Smooth muscle cell (in vitro differentiated cells): ENCODE measurements around the gene CELF5. TPM values are rescaled to one million over a fixed set of nuclear protein-coding genes. Genes with fewer than 3 reads are reported as not detected.

Experiments used
- DNase-seq: peaks from one replicate; lab custom pipeline; 2025; ENCODE audit not compliant: unreplicated experiment; lab: John Stamatoyannopoulos, UW
- H2AFZ ChIP-seq: fragments of 200-600 bp; sonication (generic); 2 replicates; pipeline ENCODE4 v1.6.0; 2016; ENCODE audit warnings: antibody characterized with exemption, low read depth, mild to moderate bottlenecking
- H3F3A ChIP-seq: fragments of 200-600 bp; sonication (generic); 2 replicates; pipeline ENCODE4 v1.6.0; 2017; ENCODE audit warnings: antibody characterized with exemption, low read depth
- H3K27ac ChIP-seq: fragments of 200-600 bp; sonication (generic); 2 replicates; pipeline ENCODE4 v1.5.1; 2016; ENCODE audit warnings: low read depth, mild to moderate bottlenecking
- H3K27me3 ChIP-seq: fragments of 200-600 bp; sonication (generic); 2 replicates; pipeline ENCODE4 v1.6.1; 2016; ENCODE audit warnings: low read depth, mild to moderate bottlenecking
- H3K36me3 ChIP-seq: fragments of 200-600 bp; sonication (generic); 2 replicates; pipeline ENCODE4 v1.5.1; 2016; ENCODE audit warnings: low read depth
- H3K4me1 ChIP-seq: fragments of 200-600 bp; sonication (generic); 2 replicates; pipeline ENCODE4 v1.5.1; 2016; ENCODE audit warnings: low read depth
- H3K4me2 ChIP-seq: fragments of 200-600 bp; sonication (generic); 2 replicates; pipeline ENCODE4 v1.6.0; 2016; ENCODE audit warnings: mild to moderate bottlenecking
- H3K4me3 ChIP-seq: fragments of 200-600 bp; sonication (generic); 2 replicates; pipeline ENCODE4 v1.5.1; 2016; ENCODE audit warnings: mild to moderate bottlenecking
- H3K79me2 ChIP-seq: fragments of 200-600 bp; sonication (generic); 2 replicates; pipeline ENCODE4 v1.6.0; 2016; ENCODE audit warnings: low read depth, mild to moderate bottlenecking
- H3K9ac ChIP-seq: fragments of 200-600 bp; sonication (generic); 2 replicates; pipeline ENCODE4 v1.6.0; 2016; ENCODE audit warnings: low read depth
- H3K9me3 ChIP-seq: fragments of 200-600 bp; sonication (generic); replicated peaks from 2 replicates; pipeline ENCODE4 v1.5.1; 2016; ENCODE audit warnings: low read depth
- H4K20me1 ChIP-seq: fragments of 200-600 bp; sonication (generic); 2 replicates; pipeline ENCODE4 v1.6.0; 2016; ENCODE audit warnings: low read depth
- CTCF ChIP-seq: fragments of 200-600 bp; sonication (generic); IDR thresholded peaks from 2 replicates; pipeline ENCODE4 v1.5.1; 2017; ENCODE audit warnings: borderline replicate concordance, mild to moderate bottlenecking, antibody characterized with exemption; ENCODE audit not compliant: insufficient read depth, poor library complexity, severe bottlenecking
- WGBS: methylation state at CpG from one replicate; pipeline ENCODE4 v1.1.7; 2016; ENCODE audit warnings: low lambda C conversion rate; 5-methylcytosine and 5-hydroxymethylcytosine counted together
- polyA plus RNA-seq: library from polyadenylated mRNA; unstranded; fragments of >200 nt; fragmentation: Nextera tagmentation; extraction: Ambion mirVana; gene quantifications from 2 replicates; pipeline ENCODE4 v1.2.1, GENCODE V29; 2016
- total RNA-seq: library from RNA; depleted of rRNA; stranded (reverse); fragments of >200 nt; gene quantifications from 2 replicates; pipeline ENCODE4 v1.2.3, GENCODE V29; 2014

The CELF5 gene
- total and polyA plus RNA-seq, 2 experiments from 2014 or later, result 0.18 TPM; not detected in 1

DNA sequence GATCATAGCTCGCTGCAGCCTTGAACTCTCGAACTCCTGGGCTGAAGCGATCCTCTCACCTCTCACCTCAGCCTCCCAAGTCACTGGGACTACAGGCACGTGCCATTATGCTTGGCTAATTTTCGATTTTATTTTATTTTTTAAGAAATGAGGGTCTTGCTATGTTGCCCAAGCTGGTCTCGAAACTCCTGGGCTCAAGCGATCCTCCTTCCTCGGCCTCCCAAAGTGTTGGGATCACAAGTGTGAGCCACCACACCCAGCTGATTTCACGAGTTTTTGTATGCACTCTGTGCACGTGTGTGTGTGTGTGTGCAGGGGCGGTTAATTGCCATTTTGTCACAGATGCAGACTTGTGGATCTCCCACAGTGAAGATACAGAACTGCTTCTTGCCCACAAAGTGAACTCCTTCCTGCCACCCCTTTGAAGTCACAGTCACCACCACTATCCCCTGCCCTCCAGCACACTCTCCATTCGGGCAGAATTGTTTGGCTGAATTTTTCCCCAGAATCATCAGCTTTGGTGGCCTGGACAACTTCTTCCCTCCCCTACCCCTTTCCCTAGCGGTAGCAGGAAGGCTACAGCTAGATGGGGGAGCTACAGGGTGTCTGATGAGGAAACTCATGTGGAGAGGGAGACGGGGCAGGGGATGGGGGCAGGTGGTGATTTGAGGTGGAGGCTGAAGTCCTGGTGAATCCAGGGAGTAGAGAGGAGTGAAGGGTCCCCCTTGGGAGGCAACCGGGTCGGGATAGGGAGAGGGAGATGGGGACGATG, 59.6 kb downstream of the CELF5 start:
- Histone ChIP-seq H3K27ac (no peak overlapping the region), H3K4me3 (no peak overlapping the region), H3K4me2 (peak overlapping the region; percentile 65), H3K4me1 (no peaks in the 10 kb centered on the region), H2AFZ (no peak overlapping the region), H3K36me3 (no peaks in the 10 kb centered on the region), H3K79me2 (no peaks in the 10 kb centered on the region), H3K9ac (no peak overlapping the region), H3K9me3 (no peaks in the 10 kb centered on the region), H3F3A (no peaks in the 10 kb centered on the region), H3K27me3 (peaks cover 3% of the 10 kb centered on the region), H4K20me1 (no peaks in the 10 kb centered on the region)
- 74% methylated on average over 17 of the region's 17 CpGs for WGBS
- no peak for DNase-seq
- no peak for TF ChIP-seq CTCF

- 9% methylated on average over 14 of the region's 38 CpGs for WGBS
- no peaks in the 10 kb centered on the region for H4K20me1 ChIP-seq
- TF ChIP-seq CTCF, result no peak
- H3K9ac ChIP-seq, result no peak overlapping the region
- peak; percentile 34 for DNase-seq
- H3K4me2 ChIP-seq, result peak overlapping the region; percentile 65
- no peaks in the 10 kb centered on the region for H3K4me1 ChIP-seq
- H3K36me3 ChIP-seq, result no peaks in the 10 kb centered on the region
- peak overlapping the region; percentile 26 for H3K4me3 ChIP-seq
- peaks cover 3% of the 10 kb centered on the region for H3K27me3 ChIP-seq
- H3K27ac ChIP-seq, result no peak overlapping the region
- no peaks in the 10 kb centered on the region for H3K79me2 ChIP-seq
- no peaks in the 10 kb centered on the region for H3K9me3 ChIP-seq
- H3F3A ChIP-seq, result no peaks in the 10 kb centered on the region
- no peak overlapping the region for H2AFZ ChIP-seq
Observed at GRCh38 chr19:3284759-3285646, 60.5 kb downstream of the CELF5 start.

DNA sequence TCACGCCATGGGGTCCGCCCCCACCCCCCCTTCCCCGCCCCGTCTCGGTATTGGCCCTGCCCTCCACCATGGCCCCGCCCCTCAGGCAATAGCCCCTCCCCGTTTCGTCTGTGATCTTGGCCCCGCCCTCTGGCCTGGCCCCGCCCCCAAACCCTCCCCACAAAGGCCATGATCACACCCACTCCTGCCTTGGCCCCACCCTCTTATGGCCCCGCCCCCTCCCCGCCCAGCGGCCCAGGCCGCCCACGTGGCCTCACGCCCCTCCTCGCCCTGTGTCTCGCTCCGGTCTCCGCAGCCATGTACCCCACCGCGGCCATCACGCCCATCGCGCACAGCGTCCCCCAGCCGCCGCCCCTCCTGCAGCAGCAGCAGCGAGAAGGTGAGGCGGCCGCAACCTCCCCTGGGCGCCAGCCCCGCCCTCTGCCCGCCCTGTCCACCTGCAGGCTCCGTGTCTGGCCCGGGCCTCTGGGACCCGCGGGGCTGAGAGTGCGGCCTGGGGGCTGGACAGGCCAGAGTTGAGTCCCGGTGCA, 61.3 kb downstream of the CELF5 start:
- WGBS, result 4% methylated on average over 18 of the region's 40 CpGs
- no peak overlapping the region for H2AFZ ChIP-seq
- no peak overlapping the region for H3K9ac ChIP-seq
- no peaks in the 10 kb centered on the region for H4K20me1 ChIP-seq
- H3K4me2 ChIP-seq, result peak overlapping the region; percentile 59
- H3K27me3 ChIP-seq, result peaks cover 3% of the 10 kb centered on the region
- H3K79me2 ChIP-seq, result no peaks in the 10 kb centered on the region
- H3K27ac ChIP-seq, result no peak overlapping the region
- no peaks in the 10 kb centered on the region for H3F3A ChIP-seq
- H3K9me3 ChIP-seq, result no peaks in the 10 kb centered on the region
- no peaks in the 10 kb centered on the region for H3K36me3 ChIP-seq
- TF ChIP-seq CTCF, result no peak
- peak overlapping the region; percentile 32 for H3K4me3 ChIP-seq
- no peaks in the 10 kb centered on the region for H3K4me1 ChIP-seq
- peak; percentile 34 for DNase-seq
